Panc1 (cell line): ENCODE results near the gene SHISAL2A.

Source experiments
- POLR2AphosphoS5 ChIP-seq: IDR thresholded peaks from 2 replicates; pipeline ENCODE4 v1.6.1; 2012; ENCODE audit warnings: mild to moderate bottlenecking, low read depth, low read length, moderate library complexity
- TF ChIP-seq, protein P1 (sequence below): fragments of 450-650 bp; IDR thresholded peaks from 2 replicates; pipeline ENCODE4 v1.5.1; 2017; ENCODE audit warnings: mild to moderate bottlenecking
- TF ChIP-seq, protein P2 (sequence below), 2 experiments: IDR thresholded peaks; 2 replicates each; pipeline ENCODE4 v1.6.1; 2011 to 2012; ENCODE audit warnings: low read depth in 2 of 2, control low read depth in 1 of 2, low read length in 1 of 2, mild to moderate bottlenecking in 1 of 2, moderate library complexity in 1 of 2; ENCODE audit not compliant: insufficient read depth in 1 of 2

DNA sequence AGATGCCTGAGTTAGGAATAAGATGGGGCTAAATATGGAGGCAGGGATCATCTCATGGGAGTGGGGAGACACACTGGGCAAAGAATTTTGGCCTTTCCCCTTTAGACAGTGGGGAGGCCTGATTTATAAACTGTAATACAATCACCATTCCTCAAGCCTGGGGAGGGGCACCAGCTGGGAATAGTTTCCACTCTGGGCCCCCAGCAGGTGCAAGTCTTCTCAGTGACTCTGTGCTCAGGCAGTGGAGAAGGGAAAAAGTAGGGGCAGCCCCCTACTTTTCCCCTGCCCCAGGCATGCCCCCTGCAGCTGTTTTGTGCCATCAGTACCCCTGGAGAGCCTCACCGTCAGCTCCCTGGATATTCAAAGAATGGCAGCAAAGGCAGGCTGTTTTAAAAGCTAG lies 46.1 kb downstream of the SHISAL2A start:
- TF ChIP-seq, protein P1, sequence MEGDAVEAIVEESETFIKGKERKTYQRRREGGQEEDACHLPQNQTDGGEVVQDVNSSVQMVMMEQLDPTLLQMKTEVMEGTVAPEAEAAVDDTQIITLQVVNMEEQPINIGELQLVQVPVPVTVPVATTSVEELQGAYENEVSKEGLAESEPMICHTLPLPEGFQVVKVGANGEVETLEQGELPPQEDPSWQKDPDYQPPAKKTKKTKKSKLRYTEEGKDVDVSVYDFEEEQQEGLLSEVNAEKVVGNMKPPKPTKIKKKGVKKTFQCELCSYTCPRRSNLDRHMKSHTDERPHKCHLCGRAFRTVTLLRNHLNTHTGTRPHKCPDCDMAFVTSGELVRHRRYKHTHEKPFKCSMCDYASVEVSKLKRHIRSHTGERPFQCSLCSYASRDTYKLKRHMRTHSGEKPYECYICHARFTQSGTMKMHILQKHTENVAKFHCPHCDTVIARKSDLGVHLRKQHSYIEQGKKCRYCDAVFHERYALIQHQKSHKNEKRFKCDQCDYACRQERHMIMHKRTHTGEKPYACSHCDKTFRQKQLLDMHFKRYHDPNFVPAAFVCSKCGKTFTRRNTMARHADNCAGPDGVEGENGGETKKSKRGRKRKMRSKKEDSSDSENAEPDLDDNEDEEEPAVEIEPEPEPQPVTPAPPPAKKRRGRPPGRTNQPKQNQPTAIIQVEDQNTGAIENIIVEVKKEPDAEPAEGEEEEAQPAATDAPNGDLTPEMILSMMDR, result no peak
- no peak for TF ChIP-seq POLR2AphosphoS5
- TF ChIP-seq, protein P2, sequence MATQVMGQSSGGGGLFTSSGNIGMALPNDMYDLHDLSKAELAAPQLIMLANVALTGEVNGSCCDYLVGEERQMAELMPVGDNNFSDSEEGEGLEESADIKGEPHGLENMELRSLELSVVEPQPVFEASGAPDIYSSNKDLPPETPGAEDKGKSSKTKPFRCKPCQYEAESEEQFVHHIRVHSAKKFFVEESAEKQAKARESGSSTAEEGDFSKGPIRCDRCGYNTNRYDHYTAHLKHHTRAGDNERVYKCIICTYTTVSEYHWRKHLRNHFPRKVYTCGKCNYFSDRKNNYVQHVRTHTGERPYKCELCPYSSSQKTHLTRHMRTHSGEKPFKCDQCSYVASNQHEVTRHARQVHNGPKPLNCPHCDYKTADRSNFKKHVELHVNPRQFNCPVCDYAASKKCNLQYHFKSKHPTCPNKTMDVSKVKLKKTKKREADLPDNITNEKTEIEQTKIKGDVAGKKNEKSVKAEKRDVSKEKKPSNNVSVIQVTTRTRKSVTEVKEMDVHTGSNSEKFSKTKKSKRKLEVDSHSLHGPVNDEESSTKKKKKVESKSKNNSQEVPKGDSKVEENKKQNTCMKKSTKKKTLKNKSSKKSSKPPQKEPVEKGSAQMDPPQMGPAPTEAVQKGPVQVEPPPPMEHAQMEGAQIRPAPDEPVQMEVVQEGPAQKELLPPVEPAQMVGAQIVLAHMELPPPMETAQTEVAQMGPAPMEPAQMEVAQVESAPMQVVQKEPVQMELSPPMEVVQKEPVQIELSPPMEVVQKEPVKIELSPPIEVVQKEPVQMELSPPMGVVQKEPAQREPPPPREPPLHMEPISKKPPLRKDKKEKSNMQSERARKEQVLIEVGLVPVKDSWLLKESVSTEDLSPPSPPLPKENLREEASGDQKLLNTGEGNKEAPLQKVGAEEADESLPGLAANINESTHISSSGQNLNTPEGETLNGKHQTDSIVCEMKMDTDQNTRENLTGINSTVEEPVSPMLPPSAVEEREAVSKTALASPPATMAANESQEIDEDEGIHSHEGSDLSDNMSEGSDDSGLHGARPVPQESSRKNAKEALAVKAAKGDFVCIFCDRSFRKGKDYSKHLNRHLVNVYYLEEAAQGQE (IDR thresholded peaks at IDR 0.05; ENCODE audit: insufficient read depth in 1 of 2, low read depth in 2 of 2, low read length in 1 of 2), result no peak
